GM18499 (cell line): ENCODE results near the gene KCNB1.
"Not testable (repeated sequence)": the region's sequence is repeated elsewhere in the genome, so short reads cannot be mapped to it uniquely, and the experiment has no call there.

Experiments
- ATAC-seq: cut with Tn5 transposase; IDR thresholded peaks from one replicate; pipeline ENCODE4 v1.9.1; 2021; ENCODE audit warnings: moderate number of reproducible peaks; ENCODE audit not compliant: insufficient read depth, unreplicated experiment

Gene KCNB1

DNA sequence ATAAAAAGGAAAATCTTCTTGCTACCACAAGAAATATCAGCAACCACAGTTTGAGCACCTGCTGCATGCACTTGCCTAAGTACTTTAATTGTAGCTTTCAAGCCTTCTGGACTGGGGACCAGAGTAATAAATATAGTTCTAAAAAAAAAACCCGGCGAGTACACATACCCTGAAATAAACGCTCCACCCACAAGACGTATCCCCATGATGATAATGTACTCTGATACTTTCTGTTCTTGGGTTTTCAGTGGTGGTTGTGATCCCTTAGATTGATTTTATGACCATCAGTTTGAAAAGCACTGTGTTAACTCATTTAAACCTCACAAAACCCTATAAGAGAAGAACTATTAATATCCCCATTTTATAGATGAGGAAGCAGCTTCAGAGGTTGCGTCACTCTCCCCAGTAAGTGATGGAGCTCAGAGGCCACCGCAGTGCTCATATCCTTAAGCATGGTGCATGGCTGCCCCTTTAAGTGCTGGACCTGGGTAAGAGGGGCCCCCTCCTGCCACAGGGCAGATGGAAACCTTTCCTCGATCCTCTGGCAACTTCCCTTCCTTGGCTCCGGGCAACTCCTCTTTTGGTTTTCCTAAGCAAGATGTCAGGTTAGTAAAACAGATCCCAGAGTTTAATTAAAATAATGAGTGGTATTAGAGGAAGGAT, 67.3 kb downstream of the KCNB1 start:
- ATAC-seq = no peak

DNA sequence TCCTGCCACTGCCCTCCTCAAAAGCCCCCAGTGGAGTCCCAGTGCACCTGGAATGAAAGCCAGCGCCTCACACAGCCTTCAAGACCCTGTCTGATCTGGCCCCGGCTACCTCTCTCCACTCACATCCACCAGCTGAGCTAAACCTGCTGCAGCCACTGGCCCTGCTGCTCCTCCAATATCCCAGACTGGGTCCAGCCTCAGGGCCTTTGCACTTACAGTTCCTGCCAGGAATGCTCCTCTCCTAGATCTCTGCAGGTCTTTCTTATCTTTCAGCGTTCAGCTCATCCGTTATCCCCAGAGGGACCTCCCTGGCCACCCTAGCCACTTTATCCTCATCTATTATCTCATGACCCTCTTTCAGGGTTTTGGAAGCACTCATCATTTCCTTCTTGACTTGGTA, 68.8 kb downstream of the KCNB1 start:
- no peak for ATAC-seq

DNA sequence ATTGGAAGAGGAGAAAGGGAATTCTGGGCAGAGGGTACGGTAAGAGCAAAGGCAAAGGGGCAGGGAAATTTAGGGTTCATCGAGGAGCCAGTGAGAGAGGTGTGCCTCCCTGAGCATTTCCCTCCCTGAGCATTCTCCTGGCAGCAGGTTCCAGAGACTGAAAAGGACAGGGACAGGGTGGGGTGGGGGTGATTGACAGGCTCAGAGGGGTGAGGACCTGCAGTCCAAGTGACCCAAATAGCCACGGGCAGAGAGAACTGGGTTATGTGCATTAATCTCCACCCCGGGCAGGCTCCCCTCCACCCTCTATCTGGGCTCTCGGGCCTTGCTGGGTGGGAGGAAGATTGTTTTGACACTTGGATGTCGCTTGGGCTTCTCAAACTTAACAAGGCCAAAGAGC, 69.5 kb downstream of the KCNB1 start:
- ATAC-seq = no peak

DNA sequence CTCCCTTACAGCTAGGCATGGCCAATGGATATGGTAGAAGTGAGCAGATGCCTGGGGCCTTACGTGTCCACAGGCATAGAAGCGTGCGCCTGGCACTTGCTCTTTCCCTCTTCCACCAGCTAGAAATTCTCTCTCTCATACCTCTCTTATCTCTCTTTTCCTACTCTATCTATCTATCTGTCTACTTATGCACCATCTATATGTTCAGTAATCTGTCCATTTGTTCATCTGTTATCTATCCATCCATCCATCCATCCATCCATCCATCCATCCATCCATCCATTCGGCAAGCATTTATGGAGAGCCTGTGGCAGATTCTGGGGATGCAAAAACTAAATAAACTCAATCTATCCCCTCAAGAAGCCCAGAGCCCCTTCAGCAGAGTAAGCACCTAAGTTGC, 70.2 kb downstream of the KCNB1 start:
- ATAC-seq = no peak

DNA sequence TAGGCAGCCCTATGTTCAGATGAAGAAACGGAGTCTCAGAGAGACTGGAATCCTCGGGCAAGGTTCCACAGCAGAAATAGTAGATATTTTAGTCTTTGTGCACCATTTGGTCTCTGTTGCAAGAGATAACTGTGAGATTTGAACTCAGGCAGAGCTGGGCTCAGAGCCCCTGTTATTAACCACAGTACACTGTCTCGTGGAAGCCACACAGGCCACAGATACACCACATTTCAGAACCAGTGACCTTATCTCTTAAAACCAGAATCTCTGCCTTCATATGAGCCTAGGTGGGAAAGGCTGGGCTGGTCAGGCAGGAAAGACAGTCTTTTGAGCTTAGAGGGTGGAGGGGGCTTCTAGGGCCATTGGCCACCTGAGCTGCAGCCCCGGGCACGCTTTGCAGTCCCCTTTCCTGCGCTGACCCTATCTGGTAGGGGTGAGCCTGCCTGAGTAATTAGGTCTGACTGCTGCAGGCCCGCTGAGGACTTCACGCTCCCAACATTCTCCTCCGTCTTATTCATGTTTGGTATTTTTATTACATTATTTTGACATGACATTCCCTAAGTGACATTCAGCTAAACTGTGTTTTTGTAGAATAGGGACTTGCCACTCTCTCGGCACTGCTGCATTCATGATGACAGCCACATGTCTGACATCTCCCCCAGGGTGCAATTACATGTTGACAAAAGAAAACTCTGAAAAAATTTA, 71.1 kb downstream of the KCNB1 start:
- ATAC-seq = no peak

DNA sequence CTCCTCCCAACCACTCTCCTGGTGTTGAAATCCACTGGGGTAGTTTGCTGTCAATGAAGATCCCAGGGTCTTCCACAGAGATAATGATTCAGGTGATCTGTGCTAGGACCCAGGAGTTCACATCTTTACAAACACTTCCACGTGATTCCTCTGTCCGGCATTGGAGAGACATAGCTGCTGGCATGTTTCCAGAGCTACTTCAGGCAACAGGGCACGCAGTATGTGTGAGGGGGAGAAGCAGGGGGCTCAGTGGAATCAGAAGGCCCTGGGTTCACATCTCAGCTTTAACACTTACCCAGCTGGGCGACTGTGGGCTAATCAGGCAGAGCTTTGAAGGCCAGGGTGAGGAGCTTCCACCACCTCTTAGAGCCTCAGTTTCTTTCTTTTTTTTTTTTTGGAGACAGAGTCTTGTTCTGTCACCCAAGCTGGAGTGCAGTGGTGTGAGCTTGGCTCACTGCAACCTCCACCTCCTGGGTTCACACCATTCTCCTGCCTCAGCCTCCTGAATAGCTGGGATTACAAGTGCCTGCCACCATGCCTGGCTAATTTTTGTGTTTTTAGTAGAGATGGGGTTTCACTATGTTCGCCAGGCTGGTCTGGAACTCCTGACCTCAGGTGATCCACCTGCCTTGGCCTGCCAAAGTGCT, 72.4 kb downstream of the KCNB1 start:
- not testable (repeated sequence) for ATAC-seq

DNA sequence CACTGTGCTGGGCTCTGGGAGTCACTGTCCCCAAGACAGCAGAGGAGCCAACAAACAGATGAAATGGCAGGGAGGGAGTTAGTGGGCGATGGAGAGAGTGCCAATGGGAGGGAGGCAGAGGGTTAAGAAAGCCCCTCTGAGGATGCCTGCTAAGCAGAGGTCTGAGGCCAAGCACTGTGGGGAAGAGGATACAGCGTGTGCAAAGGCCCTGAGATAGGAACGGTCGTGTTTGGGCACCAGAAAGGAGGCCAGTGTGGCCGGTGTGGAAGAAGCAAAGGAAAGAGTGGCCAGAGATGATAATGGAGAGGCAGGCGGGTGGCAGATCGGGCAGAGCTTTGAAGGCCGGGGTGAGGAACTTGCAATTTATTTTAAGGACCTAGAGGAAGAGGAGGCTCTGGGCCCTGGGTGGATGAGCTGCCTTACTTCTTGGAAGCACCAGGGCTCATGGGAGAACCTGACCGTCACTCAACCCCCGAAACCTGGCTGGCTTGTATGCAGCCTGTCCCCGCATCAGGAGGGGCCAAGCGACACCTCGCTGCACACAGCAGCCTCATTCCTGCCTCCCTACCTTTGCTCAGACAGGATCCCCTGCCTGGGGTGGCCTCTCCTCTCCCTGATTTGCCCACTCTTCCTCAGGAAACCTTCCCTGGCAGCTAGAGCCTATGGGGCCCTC, 73.0 kb downstream of the KCNB1 start:
- ATAC-seq = no peak

DNA sequence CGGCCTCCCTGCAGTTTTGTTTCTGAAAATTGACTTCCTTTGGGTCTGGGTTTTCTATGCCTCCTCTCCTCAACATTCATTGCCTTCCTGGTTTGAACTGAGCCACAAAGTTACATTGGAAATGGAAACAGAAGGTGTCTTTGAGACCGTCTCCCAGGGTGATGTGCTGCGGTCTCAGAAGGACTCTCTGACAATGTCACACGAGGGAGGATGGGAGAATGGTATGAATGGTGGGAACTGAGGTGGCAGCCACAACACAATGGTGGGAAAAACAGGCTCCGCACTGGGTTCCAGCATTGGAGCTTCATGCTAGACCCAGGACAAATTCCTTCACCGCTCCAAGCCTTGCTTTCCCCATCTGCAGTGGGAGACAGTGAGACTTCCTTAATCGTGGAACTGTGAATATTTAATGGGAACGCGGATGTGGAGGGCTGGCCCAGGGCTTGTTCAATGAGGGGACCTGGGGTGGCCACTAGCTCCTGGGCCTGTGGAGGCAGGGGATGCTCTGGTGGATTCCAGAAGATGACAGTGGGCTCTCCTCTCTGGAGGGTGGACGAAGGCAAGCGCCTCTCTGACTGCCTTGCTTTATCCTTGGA, 73.9 kb downstream of the KCNB1 start:
- no peak for ATAC-seq

DNA sequence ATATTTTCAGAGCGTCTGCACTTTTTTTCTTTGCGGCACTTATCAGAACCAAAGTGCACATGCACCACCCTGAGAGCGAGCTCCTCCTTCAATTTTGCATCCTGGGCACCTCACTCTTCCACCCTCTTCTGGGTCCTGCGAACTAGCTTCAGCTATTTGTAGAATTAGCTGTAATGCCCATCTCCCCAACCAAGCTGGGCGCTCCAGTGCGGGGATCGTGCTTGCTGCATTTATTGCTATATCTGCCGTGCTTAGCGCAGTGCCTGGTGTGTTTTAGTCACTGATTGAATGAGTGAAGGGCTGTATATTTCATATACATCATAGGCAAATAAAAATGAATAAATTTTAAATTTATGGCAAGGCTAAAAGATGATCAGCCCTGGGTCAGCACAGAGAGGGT, 75.8 kb downstream of the KCNB1 start:
- ATAC-seq = no peak

DNA sequence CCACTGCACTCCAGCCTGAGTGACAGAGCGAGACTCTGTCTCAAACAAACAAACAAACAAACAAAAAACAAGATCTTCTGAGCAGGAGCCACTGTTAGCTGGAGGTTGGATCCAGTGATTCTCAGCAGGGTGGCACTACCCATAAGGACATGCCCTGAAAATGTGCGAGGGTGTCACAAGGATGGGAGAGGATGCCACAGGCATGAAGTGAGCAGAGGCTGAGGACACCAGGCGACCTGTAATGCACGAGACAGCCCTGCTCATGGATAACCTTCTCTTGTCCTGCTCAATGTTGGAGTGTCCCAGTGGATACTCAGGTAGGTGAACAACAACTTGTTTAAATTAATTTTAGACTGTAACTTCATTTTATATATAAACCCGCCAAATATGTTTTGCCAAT, 76.8 kb downstream of the KCNB1 start:
- ATAC-seq = no peak

DNA sequence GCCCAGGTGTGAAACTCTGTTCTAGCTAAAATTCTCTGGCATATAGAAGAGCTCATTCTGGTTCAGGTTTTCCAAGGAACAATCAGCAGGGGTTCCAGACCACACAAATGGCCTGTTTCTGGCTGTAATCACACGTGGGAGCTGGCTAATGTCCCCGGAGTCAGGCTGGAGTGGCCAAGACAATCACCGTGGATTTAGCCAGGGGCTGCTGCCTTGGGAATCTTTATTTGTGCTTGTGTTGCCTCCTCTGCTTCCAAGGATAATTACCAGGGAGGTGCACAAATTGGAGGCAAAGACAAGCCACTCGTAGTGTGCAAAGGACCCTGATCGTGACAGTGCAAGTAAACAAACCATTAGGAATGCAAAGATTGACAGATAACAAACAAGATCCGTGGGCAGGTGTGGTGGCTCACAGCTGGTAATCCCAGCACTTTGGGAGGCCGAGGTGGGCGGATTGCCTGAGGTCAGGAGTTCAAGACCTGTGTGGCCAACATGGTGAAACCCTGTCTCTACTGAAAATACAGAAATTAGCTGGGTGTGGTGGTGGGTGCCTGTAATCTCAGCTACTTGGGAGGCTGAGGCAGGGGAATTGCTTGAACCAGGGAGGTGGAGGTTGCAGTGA, 77.3 kb downstream of the KCNB1 start:
- no peak for ATAC-seq

DNA sequence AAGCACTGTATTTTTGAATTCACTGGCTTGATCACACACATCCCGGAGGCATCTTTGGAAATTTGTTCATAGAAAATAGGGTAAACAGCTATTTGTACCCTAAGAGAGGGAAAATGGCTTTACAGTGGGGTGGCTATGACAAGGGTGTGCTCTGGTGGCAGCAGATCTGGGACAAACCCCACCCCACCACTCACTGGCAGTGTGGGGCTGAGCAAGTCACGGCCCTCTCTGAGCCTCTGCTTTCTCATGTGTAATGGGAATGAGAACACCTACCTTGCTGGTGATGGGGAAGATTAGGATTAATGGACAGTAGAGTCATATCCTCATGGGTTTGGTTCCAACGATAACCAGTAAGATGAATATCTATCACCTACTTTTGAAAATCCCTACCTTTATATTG, 78.0 kb downstream of the KCNB1 start:
- ATAC-seq = no peak

DNA sequence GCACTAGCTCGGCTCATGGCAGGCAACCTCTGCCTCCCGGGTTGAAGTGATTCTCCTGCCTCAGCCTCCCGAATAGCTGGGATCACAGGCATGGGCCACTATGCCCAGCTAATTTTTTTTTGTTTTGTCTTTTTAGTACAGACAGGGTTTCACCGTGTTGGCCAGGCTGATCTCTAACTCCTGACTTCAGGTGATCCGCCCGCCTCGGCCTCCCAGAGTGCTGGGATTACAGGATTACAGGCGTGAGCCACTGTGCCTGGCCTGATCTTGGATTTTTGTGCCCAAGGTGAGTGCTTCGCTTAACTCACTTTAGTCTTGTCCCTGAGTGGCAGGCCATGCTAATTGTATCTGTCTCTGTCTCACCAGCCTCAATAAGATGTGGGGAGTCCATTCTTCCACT, 78.6 kb downstream of the KCNB1 start:
- no peak for ATAC-seq

DNA sequence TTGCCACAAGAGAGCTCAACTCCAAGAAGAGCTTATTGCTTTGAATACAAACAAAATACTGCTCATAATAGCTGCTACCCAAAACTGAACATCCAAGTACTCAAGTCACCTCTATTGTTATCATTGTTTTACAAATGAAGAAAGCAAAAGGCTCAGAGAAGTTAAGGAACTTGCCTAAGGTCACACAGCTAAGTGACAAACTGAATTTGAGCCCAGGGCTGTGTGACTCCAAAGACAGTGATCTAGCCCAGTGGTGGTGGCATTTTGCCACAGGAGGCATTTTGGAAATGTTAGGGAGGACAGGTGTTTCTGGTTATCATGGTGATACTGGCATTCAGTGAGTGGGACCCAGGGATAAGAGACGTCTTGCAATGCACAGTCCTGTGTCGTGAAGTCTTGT, 79.5 kb downstream of the KCNB1 start:
- ATAC-seq = no peak

DNA sequence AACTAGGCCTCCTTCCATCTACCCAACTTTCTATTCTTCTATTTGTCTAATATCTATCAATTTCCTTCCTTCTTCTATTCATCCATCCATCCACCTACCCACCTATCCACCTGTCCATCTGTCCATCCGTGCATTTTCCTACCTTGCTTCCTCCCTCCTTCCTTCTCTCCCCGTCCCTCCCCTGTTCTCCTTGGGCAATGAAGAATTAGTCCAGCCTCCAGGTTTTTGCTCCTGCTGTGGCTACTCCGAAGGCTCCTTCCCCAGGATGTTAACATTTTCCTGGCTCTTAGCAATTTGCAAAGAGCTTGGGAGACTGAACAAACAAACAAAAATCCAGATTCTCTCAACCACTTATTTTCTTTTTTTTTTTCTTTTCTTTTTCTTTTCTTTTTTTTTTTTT, 81.6 kb downstream of the KCNB1 start:
- no peak for ATAC-seq

DNA sequence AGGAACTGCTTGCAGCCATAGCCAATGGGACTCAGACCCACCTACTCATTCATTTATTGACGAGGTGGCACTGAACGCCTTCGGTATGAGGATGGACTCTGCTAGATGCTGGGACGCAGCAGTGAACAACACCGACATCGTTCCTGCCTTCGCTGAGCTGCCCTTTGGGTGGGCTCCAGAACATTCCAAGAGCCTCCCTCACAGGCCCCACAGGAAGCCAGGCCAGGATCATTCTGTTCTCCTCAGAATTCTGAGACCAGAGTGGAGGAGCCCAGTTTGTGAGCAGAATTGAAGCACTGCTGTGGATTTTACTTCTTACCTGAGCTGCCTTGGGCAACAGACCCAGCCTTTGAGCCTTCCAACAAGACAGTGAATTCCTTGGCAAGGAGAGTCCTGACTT, 82.1 kb downstream of the KCNB1 start:
- ATAC-seq = no peak

DNA sequence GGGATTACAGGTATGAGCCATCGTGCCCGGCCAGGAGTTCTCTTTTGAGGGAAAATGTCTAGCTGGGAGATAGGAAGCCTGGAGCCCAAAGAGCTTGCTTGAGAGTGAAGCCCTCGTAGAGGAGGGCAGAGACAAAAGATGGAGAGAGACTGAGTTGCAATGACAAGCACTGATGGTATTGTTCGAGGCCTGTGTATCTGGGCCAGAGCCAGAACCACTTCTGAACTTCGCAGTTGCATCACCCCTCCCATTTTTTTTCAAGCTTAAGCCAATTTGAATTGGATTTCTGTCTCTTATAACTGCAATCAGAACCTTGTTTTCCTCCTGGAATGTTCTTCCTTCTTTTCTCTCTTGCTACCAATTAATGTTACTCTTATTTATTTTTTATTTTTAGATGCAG, 83.1 kb downstream of the KCNB1 start:
- ATAC-seq = no peak

DNA sequence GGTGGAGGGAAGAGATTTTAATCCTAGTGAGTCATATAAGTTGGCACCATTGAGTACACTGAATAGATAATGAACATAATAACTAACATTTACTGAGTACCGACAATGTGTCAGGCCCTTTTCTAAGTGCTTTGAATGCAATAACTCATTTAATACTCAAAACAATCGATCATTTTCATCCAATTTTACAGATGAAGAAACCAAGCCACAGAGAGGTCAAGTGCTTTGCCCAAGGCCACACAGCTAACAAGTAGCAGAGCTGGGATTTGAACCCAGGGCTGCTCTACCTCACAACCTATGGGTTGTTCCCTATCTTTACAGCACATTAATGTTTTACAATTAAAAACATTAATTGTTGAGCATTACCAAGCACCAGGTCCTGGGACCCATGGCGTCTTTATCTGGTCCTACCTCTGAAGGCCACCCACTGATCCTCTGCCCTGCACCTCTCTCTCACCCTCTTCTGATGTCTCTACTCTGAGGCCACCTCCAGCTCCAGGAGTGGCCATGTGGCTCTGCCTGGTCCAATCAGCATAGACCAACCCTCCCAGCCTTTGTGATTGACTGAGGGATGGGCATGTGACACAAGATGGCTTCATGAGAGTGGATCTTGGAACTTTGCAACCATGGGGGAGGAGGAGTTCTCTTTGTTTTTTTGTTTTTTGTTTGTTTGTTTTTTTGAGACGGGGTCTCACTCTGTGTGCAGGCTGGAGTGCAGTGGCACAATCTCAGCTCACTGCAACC, 83.9 kb downstream of the KCNB1 start:
- ATAC-seq = no peak

DNA sequence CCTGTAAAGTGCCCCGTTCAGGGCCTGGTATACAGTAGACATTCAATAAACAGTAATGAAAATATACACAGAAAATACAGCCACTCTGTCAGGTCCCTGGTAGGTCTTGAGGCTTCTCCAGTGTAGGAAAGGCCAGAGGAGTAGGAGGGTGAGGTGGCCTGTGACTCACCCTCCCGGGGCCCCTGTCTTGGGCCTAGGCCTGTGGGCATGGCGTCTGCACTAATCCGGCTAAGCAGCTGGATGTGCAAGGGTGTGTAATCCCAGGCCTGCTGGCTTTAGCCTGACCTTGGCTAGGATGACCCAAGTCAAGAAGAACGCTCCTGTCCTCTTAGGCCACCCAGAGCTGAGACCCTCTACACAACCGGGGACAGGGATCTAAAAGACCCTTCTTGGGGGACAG, 84.9 kb downstream of the KCNB1 start:
- ATAC-seq = no peak

DNA sequence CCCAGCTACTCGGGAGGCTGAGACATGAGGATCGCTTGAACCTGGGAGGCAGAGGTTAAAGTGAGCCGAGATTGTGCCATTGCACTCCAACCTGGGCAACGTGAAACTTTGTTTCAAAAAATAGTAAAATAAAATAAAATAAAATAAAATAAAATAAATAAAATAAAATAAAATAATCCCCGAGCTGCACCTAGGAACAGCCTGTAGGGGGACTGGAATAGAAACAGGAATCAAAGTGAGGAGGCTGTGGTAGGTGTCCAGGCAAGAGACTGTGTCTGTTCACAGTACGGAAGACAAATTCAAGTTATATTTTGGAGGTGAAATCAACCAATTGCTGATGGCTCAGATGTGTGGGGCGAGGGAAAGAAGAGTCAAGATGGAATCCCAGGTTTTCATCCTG, 86.2 kb downstream of the KCNB1 start:
- no peak for ATAC-seq
